HFFc6 (cell line): ENCODE data around the gene SMIM1. TPM values are rescaled to one million over a fixed set of nuclear protein-coding genes. Genes with fewer than 3 reads are reported as not detected.

Source experiments
- DNase-seq: peaks from one replicate; pipeline ENCODE4 v3.0.0-alpha.2; 2018
- H3K27ac Mint-ChIP-seq: 2 replicates; pipeline ENCODE4 v1.8.0; 2020; ENCODE audit warnings: mild to moderate bottlenecking, mixed read lengths
- H3K27me3 Mint-ChIP-seq: 2 replicates; pipeline ENCODE4 v1.8.0; 2021; ENCODE audit warnings: mild to moderate bottlenecking, moderate library complexity, mixed read lengths; ENCODE audit not compliant: insufficient read depth
- H3K36me3 Mint-ChIP-seq: 2 replicates; pipeline ENCODE4 v1.8.0; 2021; ENCODE audit warnings: low read depth, mixed read lengths
- H3K4me1 Mint-ChIP-seq: 2 replicates; pipeline ENCODE4 v1.8.0; 2020; ENCODE audit warnings: low read depth, mixed read lengths
- H3K4me3 Mint-ChIP-seq: 2 replicates; pipeline ENCODE4 v1.8.0; 2020; ENCODE audit warnings: mild to moderate bottlenecking, moderate library complexity, mixed read lengths
- H3K9me3 Mint-ChIP-seq: 2 replicates; pipeline ENCODE4 v1.8.0; 2020; ENCODE audit warnings: mild to moderate bottlenecking, mixed read lengths
- total RNA-seq, 6 experiments: library from RNA; stranded (reverse); fragmentation: NEBNext Ultra II Directional; extraction: Animal tissue kit (Norgen Biotek cat#: 25700); gene quantifications; 2 replicates in 1 of 6; 3 replicates in 5 of 6; pipeline ENCODE4 v1.2.3, GENCODE V29; 2021
- TF ChIP-seq, protein P1 (sequence below): fragments of 200-600 bp; sonication (generic); IDR thresholded peaks from 2 replicates; pipeline ENCODE4 v1.5.0; 2021; ENCODE audit warnings: antibody characterized with exemption, mild to moderate bottlenecking

Gene SMIM1
- total RNA-seq, 6 experiments from 2014 or later, result 0.38 to 3.4 (median 1.6) TPM

DNA sequence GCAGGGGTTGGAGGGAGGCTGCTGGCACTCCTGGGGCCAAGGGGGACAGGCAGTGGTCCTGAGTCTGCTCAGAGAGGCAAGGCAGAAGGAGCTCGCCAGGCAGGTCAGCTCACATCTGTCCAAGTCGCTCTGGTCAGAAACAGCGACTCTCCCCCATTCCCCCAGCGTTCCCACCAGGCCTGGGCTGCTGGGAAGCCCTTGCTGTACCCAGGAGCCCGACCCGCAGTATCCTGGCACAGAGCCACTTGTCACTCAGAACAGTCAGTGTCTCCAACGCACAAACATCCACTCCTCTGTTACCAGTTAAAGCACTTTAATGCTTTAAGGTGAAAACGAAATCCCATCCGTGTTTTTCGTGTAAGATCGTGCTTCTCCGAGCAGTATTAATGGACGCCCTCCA, 36.9 kb upstream of the SMIM1 start:
- H3K27me3 Mint-ChIP-seq, result peaks cover 10% of the 10 kb centered on the region
- no peaks in the 10 kb centered on the region for H3K36me3 Mint-ChIP-seq
- no peak for DNase-seq
- no peaks in the 10 kb centered on the region for H3K4me1 Mint-ChIP-seq
- H3K27ac Mint-ChIP-seq, result no peak overlapping the region
- TF ChIP-seq, protein P1, sequence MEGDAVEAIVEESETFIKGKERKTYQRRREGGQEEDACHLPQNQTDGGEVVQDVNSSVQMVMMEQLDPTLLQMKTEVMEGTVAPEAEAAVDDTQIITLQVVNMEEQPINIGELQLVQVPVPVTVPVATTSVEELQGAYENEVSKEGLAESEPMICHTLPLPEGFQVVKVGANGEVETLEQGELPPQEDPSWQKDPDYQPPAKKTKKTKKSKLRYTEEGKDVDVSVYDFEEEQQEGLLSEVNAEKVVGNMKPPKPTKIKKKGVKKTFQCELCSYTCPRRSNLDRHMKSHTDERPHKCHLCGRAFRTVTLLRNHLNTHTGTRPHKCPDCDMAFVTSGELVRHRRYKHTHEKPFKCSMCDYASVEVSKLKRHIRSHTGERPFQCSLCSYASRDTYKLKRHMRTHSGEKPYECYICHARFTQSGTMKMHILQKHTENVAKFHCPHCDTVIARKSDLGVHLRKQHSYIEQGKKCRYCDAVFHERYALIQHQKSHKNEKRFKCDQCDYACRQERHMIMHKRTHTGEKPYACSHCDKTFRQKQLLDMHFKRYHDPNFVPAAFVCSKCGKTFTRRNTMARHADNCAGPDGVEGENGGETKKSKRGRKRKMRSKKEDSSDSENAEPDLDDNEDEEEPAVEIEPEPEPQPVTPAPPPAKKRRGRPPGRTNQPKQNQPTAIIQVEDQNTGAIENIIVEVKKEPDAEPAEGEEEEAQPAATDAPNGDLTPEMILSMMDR, result no peak
- no peak overlapping the region for H3K4me3 Mint-ChIP-seq
- H3K9me3 Mint-ChIP-seq, result no peaks in the 10 kb centered on the region

DNA sequence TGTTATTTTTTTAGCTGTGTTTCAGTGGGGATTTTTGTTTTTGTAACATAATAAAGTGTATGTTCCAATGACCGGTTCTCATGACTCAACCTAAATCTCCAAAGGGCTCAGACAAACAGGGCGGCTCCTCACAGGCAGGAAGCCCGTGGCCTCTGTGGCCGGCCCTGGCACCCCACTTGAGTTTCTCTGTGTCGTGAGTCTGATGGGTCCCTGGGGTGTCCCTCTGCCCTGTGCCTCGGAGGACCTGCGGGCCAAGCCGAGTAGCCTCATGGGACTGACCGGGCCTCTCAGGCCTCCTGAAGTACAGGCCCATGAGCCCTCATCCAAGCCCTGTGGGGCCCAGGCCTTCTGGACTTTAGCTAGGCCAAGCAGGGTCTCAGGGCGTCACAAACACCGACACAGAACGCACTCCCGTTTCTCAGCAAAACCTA, 36.4 kb upstream of the SMIM1 start:
- Mint-ChIP-seq H3K4me3 (no peak overlapping the region), H3K9me3 (no peaks in the 10 kb centered on the region), H3K36me3 (no peaks in the 10 kb centered on the region), H3K27me3 (peaks cover 10% of the 10 kb centered on the region), H3K4me1 (no peaks in the 10 kb centered on the region), H3K27ac (no peak overlapping the region)
- TF ChIP-seq, protein P1, result no peak
- no peak for DNase-seq

GRCh38 chr1:3736708-3737107, 35.8 kb upstream of the SMIM1 start:
- no peak for DNase-seq
- H3K36me3 Mint-ChIP-seq, result no peaks in the 10 kb centered on the region
- H3K4me1 Mint-ChIP-seq, result no peaks in the 10 kb centered on the region
- peaks cover 8% of the 10 kb centered on the region; the same call in 1 of the 2 replicates for H3K27me3 Mint-ChIP-seq
- no peak overlapping the region for H3K4me3 Mint-ChIP-seq
- no peak overlapping the region for H3K27ac Mint-ChIP-seq
- no peaks in the 10 kb centered on the region for H3K9me3 Mint-ChIP-seq
- TF ChIP-seq, protein P1, result no peak

DNA sequence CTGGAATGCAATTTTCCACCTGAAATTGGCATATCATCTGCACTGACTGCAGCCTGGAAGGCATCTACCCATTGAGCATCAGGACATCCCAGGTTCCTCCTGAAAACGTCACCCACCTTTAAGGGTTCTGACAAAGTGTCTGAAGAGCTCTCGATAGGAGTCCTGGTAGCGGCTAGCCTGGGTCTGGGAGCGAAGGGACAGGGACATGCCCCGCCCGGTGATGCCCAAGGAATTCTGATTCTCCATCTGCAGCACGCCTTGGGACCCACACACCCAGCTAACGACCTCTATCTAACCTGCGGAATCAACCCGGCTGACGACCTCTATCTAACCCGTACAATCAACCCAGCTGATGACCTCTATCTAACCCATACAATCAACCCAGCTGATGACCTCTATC, 33.6 kb upstream of the SMIM1 start:
- Mint-ChIP-seq H3K36me3 (no peaks in the 10 kb centered on the region), H3K4me3 (no peak overlapping the region), H3K27me3 (peaks cover 2% of the 10 kb centered on the region), H3K4me1 (peaks cover 12% of the 10 kb centered on the region; the same call in 1 of the 2 replicates), H3K27ac (no peak overlapping the region), H3K9me3 (no peaks in the 10 kb centered on the region)
- TF ChIP-seq, protein P1, result no peak
- no peak for DNase-seq

DNA sequence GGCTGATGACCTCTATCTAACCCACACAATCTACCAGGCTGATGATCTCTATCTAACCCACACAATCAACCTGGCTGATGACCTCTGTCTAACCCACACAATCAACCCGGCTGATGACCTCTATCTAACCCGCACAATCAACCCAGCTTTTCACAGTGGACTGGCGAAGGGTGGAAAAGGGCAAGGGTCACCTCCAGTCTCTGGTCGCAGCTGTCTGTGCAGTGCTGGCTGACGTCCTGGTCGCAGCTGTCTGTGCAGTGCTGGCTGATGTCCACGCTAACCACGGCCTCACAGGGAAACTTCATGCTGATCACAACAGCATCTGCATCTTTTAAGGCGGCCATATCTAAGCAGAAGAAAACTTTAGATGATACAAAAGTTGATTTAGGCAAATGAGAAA, 32.5 kb upstream of the SMIM1 start:
- TF ChIP-seq, protein P1, result no peak
- H3K27me3 Mint-ChIP-seq, result peaks cover 2% of the 10 kb centered on the region
- H3K9me3 Mint-ChIP-seq, result no peaks in the 10 kb centered on the region
- H3K27ac Mint-ChIP-seq, result no peak overlapping the region
- DNase-seq, result no peak
- H3K4me1 Mint-ChIP-seq, result peaks cover 12% of the 10 kb centered on the region; the same call in 1 of the 2 replicates
- H3K4me3 Mint-ChIP-seq, result no peak overlapping the region
- no peaks in the 10 kb centered on the region for H3K36me3 Mint-ChIP-seq

DNA sequence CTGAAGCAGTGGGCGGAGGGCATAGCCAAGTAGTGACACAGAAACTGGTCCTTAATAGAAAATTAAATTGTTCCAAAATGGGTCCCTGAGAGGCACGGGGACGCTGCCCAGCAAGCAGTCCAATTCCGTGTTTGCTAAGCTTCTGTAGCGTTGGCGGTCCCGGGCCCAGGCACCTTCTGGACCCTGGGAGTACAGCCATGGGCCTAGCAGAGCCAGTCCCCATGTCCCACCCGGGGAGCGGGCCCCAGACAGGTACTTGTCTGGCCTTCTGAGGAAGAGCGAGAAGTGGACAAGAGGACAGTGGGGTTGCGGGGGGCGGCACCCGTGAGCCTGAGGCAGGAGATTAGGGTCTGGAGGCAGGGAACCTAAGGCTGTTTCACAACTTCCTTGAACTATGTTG, 31.8 kb upstream of the SMIM1 start:
- TF ChIP-seq, protein P1, result no peak
- Mint-ChIP-seq H3K27me3 (peaks cover 4% of the 10 kb centered on the region), H3K4me3 (no peak overlapping the region), H3K27ac (no peak overlapping the region), H3K36me3 (no peaks in the 10 kb centered on the region), H3K9me3 (no peaks in the 10 kb centered on the region), H3K4me1 (peaks cover 12% of the 10 kb centered on the region; the same call in 1 of the 2 replicates)
- DNase-seq, result no peak
